GM12892 (cell line): ENCODE measurements around the gene NUP93.

Source experiments
- POLR2A ChIP-seq: IDR thresholded peaks from 2 replicates; pipeline ENCODE4 v1.6.1; 2011; ENCODE audit warnings: low read depth, low read length, control low read depth
- POLR2AphosphoS5 ChIP-seq: IDR thresholded peaks from 2 replicates; pipeline ENCODE4 v1.6.1; 2011; ENCODE audit warnings: low read depth, low read length, control low read depth
- TAF1 ChIP-seq: IDR thresholded peaks from 2 replicates; pipeline ENCODE4 v1.6.1; 2011; ENCODE audit warnings: low read depth, mild to moderate bottlenecking, control low read depth, low read length, borderline replicate concordance

GRCh38 chr16:56798955-56799354 is 69.0 kb downstream of the NUP93 start:
- TF ChIP-seq POLR2A (no peak), POLR2AphosphoS5 (no peak), TAF1 (no peak)
